ENCODE data around the gene KLHL7.
"Not testable (repeated sequence)": the region's sequence is repeated elsewhere in the genome, so short reads cannot be mapped to it uniquely, and the experiment has no call there.

DNA sequence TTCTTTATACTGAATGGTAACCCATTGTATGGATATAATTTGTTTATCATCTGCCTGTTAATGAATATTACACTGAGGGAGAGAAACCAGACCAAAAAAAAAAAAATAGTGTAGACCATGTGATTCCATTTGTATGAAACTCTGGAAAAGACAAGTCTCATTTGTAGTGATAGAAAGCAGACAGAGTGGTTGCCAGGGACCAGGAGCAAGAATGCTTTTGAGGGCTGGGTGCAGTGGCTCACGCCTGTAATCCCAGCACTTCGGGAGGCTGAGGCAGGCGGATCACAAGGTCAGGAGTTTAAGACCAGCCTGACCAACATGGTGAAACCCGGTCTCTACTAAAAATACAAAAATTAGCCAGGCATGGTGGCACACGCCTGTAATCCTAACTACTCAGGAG lies 92.2 kb downstream of the KLHL7 start:
- TF ChIP-seq, protein P1, sequence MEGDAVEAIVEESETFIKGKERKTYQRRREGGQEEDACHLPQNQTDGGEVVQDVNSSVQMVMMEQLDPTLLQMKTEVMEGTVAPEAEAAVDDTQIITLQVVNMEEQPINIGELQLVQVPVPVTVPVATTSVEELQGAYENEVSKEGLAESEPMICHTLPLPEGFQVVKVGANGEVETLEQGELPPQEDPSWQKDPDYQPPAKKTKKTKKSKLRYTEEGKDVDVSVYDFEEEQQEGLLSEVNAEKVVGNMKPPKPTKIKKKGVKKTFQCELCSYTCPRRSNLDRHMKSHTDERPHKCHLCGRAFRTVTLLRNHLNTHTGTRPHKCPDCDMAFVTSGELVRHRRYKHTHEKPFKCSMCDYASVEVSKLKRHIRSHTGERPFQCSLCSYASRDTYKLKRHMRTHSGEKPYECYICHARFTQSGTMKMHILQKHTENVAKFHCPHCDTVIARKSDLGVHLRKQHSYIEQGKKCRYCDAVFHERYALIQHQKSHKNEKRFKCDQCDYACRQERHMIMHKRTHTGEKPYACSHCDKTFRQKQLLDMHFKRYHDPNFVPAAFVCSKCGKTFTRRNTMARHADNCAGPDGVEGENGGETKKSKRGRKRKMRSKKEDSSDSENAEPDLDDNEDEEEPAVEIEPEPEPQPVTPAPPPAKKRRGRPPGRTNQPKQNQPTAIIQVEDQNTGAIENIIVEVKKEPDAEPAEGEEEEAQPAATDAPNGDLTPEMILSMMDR (IDR thresholded peaks at IDR 0.05) = not testable (repeated sequence)
- TF ChIP-seq POLR2A, POLR2AphosphoS5, EP300 (IDR thresholded peaks at IDR 0.05): not testable (repeated sequence)
